Measurements from ENCODE around the gene TK2. TPM values are rescaled to one million over a fixed set of nuclear protein-coding genes. Genes with fewer than 3 reads are reported as not detected.

The TK2 gene
- polyA plus RNA-seq, 3 donors = 29.8 to 38.9 (median 32.4) TPM

DNA sequence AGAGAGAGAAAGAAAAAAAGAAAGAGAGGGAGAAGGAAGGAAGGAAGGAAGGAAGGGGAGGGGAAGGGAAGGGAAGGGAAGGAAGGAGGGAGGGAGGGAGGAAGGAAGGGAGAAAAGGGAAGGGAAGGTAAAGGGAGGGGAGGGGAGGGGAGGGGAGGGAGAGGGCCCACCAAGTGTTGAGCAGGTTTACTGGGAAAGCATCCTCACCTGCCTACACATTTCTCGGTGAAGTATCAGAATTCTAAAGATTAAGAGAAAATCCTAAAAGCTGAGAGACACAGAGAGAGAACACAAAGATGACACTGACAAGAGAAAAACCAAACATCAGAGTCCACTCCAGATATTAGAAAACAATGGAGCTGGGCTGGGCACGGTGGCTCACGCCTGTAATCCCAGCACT, 42.3 kb upstream of the TK2 start:
- Mint-ChIP-seq H3K27ac (peak overlapping the region in 1 of 7 donors; percentile 66), H3K9me3 (peaks cover 0 to 6% (median 2%) of the 10 kb centered on the region in 7 donors), H3K4me3 (peak overlapping the region in 1 of 2 donors; percentile 48), H3K27me3 (ENCODE audit: low read depth in 3 of 3) (peaks cover 0 to 6% (median 3%) of the 10 kb centered on the region in 3 donors), H3K36me3 (peaks cover 2 to 5% of the 10 kb centered on the region in 2 donors), H3K4me1 (peaks cover 52% of the 10 kb centered on the region)
- Histone ChIP-seq H2AFZ (ENCODE audit: insufficient read depth, low read depth, low read length, poor library complexity, severe bottlenecking) (no peak overlapping the region), H3K4me1 (ENCODE audit: control insufficient read depth in 1 of 2, insufficient read depth in 2 of 2, low read length in 2 of 2) (peaks cover 46 to 53% of the 10 kb centered on the region in 2 donors), H4K20me1 (ENCODE audit: insufficient read depth, low read length) (no peaks in the 10 kb centered on the region), H3K4me2 (replicated peaks; ENCODE audit: extremely low read depth, low read length, poor library complexity, severe bottlenecking) (no peak overlapping the region), H3K27ac (ENCODE audit: low read depth in 1 of 2, low read length in 2 of 2) (no peak overlapping the region), H3K9ac (ENCODE audit: insufficient read depth, low read length, poor library complexity, severe bottlenecking) (no peak overlapping the region), H3K36me3 (replicated peaks in 1 of 2; ENCODE audit: control insufficient read depth in 1 of 2, insufficient read depth in 2 of 2, low read length in 2 of 2) (no peaks in the 10 kb centered on the region), H3K4me3 (replicated peaks in 1 of 3; ENCODE audit: low read depth in 2 of 3, low read length in 3 of 3) (no peak overlapping the region), H3K9me3 (replicated peaks in 1 of 2; ENCODE audit: control insufficient read depth in 1 of 2, insufficient read depth in 1 of 2, low read length in 2 of 2) (no peaks in the 10 kb centered on the region), H3K79me2 (ENCODE audit: insufficient read depth, low read length) (no peaks in the 10 kb centered on the region), H3K27me3 (ENCODE audit: control insufficient read depth in 2 of 2, insufficient read depth in 2 of 2, low read length in 2 of 2) (no peaks in the 10 kb centered on the region)
- TF ChIP-seq, protein P1, sequence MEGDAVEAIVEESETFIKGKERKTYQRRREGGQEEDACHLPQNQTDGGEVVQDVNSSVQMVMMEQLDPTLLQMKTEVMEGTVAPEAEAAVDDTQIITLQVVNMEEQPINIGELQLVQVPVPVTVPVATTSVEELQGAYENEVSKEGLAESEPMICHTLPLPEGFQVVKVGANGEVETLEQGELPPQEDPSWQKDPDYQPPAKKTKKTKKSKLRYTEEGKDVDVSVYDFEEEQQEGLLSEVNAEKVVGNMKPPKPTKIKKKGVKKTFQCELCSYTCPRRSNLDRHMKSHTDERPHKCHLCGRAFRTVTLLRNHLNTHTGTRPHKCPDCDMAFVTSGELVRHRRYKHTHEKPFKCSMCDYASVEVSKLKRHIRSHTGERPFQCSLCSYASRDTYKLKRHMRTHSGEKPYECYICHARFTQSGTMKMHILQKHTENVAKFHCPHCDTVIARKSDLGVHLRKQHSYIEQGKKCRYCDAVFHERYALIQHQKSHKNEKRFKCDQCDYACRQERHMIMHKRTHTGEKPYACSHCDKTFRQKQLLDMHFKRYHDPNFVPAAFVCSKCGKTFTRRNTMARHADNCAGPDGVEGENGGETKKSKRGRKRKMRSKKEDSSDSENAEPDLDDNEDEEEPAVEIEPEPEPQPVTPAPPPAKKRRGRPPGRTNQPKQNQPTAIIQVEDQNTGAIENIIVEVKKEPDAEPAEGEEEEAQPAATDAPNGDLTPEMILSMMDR (IDR thresholded peaks at IDR 0.05) = no peak
- intact Hi-C loops (cut with micrococcal nuclease) = no loop called here
- DNase-seq = no peak
- 92% methylated on average over 2 of the region's 3 CpGs for WGBS (ENCODE audit: insufficient coverage)

DNA sequence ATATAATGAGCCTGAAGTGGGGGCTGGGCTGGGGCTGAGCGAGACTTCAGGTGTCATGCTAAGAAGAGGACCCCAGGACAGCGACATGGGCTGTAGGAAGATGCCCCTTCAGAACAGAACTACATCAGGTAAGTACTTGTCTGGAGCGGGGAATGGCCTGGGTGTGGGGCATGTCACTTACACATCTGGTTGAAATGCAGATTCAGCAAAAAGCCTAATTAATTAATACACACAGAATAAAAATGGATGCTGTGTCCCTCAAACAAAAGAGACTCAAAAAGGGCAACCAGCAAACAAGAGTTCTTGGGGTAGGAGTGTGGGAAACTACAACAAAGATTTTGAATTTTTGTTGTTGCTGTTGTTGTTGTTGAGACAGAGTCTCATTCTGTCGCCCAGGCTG, 41.1 kb upstream of the TK2 start:
- H3K4me3 Mint-ChIP-seq = no peak overlapping the region
- H3K79me2 ChIP-seq (ENCODE audit: insufficient read depth, low read length) = no peaks in the 10 kb centered on the region
- intact Hi-C loops (cut with micrococcal nuclease) = no loop called here
- no peak overlapping the region for H3K9ac ChIP-seq (ENCODE audit: insufficient read depth, low read length, poor library complexity, severe bottlenecking)
- H3K9me3 ChIP-seq (replicated peaks in 1 of 2; ENCODE audit: control insufficient read depth in 1 of 2, insufficient read depth in 1 of 2, low read length in 2 of 2) = no peaks in the 10 kb centered on the region
- H4K20me1 ChIP-seq (ENCODE audit: insufficient read depth, low read length) = no peaks in the 10 kb centered on the region
- H3K27ac ChIP-seq (ENCODE audit: low read depth in 1 of 2, low read length in 2 of 2) = no peak overlapping the region
- H3K36me3 Mint-ChIP-seq = peaks cover 2 to 5% of the 10 kb centered on the region in 2 donors
- H3K4me1 ChIP-seq (ENCODE audit: control insufficient read depth in 1 of 2, insufficient read depth in 2 of 2, low read length in 2 of 2) = peaks cover 58 to 66% of the 10 kb centered on the region in 2 donors
- no peak overlapping the region for H3K4me3 ChIP-seq (replicated peaks in 1 of 3; ENCODE audit: low read depth in 2 of 3, low read length in 3 of 3)
- peaks cover 0 to 6% (median 3%) of the 10 kb centered on the region in 3 donors for H3K27me3 Mint-ChIP-seq (ENCODE audit: low read depth in 3 of 3)
- DNase-seq = no peak
- peaks cover 0 to 6% (median 2%) of the 10 kb centered on the region in 7 donors for H3K9me3 Mint-ChIP-seq
- H3K4me2 ChIP-seq (replicated peaks; ENCODE audit: extremely low read depth, low read length, poor library complexity, severe bottlenecking) = no peak overlapping the region
- H3K36me3 ChIP-seq (replicated peaks in 1 of 2; ENCODE audit: control insufficient read depth in 1 of 2, insufficient read depth in 2 of 2, low read length in 2 of 2) = no peaks in the 10 kb centered on the region
- no peak overlapping the region for H2AFZ ChIP-seq (ENCODE audit: insufficient read depth, low read depth, low read length, poor library complexity, severe bottlenecking)
- no peak overlapping the region for H3K27ac Mint-ChIP-seq
- 100% methylated on average over 1 of the region's 4 CpGs for WGBS (ENCODE audit: insufficient coverage)
- peaks cover 61% of the 10 kb centered on the region for H3K4me1 Mint-ChIP-seq
- TF ChIP-seq, protein P1 (IDR thresholded peaks at IDR 0.05) = no peak
- H3K27me3 ChIP-seq (ENCODE audit: control insufficient read depth in 2 of 2, insufficient read depth in 2 of 2, low read length in 2 of 2) = no peaks in the 10 kb centered on the region

Data from CD14-positive monocyte (primary cell).